UCSD-AML1 (cell line): ENCODE measurements around the gene CLUH.
"Not testable (repeated sequence)": the region's sequence is repeated elsewhere in the genome, so short reads cannot be mapped to it uniquely, and the experiment has no call there.

Experiments
- DNase-seq: peaks from one replicate; lab custom pipeline; 2025; ENCODE audit not compliant: unreplicated experiment; lab: John Stamatoyannopoulos, UW

Gene CLUH

GRCh38 chr17:2701996-2702741 lies 9.4 kb downstream of the CLUH start:
- no peak for DNase-seq

GRCh38 chr17:2701161-2701995 lies 10.2 kb downstream of the CLUH start:
- DNase-seq = no peak

GRCh38 chr17:2700491-2701141 lies 10.9 kb downstream of the CLUH start:
- no peak for DNase-seq

- DNase-seq = no peak
Measured at GRCh38 chr17:2700030-2700490, 11.5 kb downstream of the CLUH start.

GRCh38 chr17:2699216-2699805 lies 12.3 kb downstream of the CLUH start:
- not testable (repeated sequence) for DNase-seq

GRCh38 chr17:2697611-2698162 lies 13.9 kb downstream of the CLUH start:
- no peak for DNase-seq

GRCh38 chr17:2695961-2696760 lies 15.4 kb downstream of the CLUH start:
- no peak for DNase-seq

GRCh38 chr17:2695243-2695960 lies 16.2 kb downstream of the CLUH start:
- DNase-seq = no peak

GRCh38 chr17:2694381-2695242 lies 17.0 kb downstream of the CLUH start:
- no peak for DNase-seq

- DNase-seq = no peak
Measured at GRCh38 chr17:2693561-2694380, 17.8 kb downstream of the CLUH start.

- DNase-seq = no peak
Measured at GRCh38 chr17:2692781-2693135, 18.8 kb downstream of the CLUH start.

- DNase-seq = no peak
Measured at GRCh38 chr17:2691965-2692780, 19.4 kb downstream of the CLUH start.

GRCh38 chr17:2691069-2691871 lies 20.3 kb downstream of the CLUH start:
- no peak for DNase-seq

- DNase-seq = no peak
Measured at GRCh38 chr17:2690165-2691068, 21.1 kb downstream of the CLUH start.
